HCT116 (cell line): ENCODE results near the gene SERPINA10. TPM values are rescaled to one million over a fixed set of nuclear protein-coding genes. Genes with fewer than 3 reads are reported as not detected.

Experiments
- ATAC-seq: fragments of 200-7000 bp; cut with Tn5 transposase; 2 replicates; pipeline ENCODE4 v1.9.1; 2020; ENCODE audit warnings: mild to moderate bottlenecking, moderate library complexity
- BruUV-seq: library from RNA; stranded (reverse); fragments of 400-500 nt; replicated peaks from 2 replicates; lab custom pipeline; 2021; lab: Mats Ljungman, UMichigan
- CTCF ChIA-PET: fragments of 300-600 bp; sonication (Branson Sonifier 250); formaldehyde crosslinking; loops from one replicate; lab custom pipeline; 2021; ENCODE audit warnings: antibody characterized with exemption; lab: Charles Lee
- POLR2A ChIA-PET: fragments of 300-600, 350-600 bp; sonication (Branson Sonifier 250); formaldehyde crosslinking; loops from one replicate; lab custom pipeline; 2021; ENCODE audit warnings: antibody characterized with exemption; lab: Charles Lee
- RAD21 ChIA-PET, 2 experiments: fragments of 300-600 bp; sonication (Branson Sonifier 250); formaldehyde crosslinking; loops; one replicate each; lab custom pipeline; 2023; ENCODE audit warnings: low total read pairs in 2 of 2; ENCODE audit not compliant: uncharacterized antibody in 2 of 2, unreplicated experiment in 2 of 2, low non-redundant PET in 1 of 2; lab: Charles Lee
- DNase-seq: peaks from one replicate; pipeline ENCODE4 v3.0.0-alpha.2; 2010; ENCODE audit warnings: low read depth, low spot score
- H2AFZ ChIP-seq: fragments of 200-600 bp; shearing (Covaris generic), sonication (generic); 2 replicates; pipeline ENCODE4 v1.6.1; 2017; ENCODE audit warnings: low read depth, mixed run types, mixed read lengths, antibody characterized with exemption, low read length; ENCODE audit not compliant: poor library complexity, severe bottlenecking
- H3K27ac ChIP-seq: 2 replicates; pipeline ENCODE4 v1.5.1; 2012; ENCODE audit warnings: low read depth, low read length
- H3K27me3 ChIP-seq: fragments of 200-600 bp; sonication (generic); 2 replicates; pipeline ENCODE4 v1.6.1; 2016; ENCODE audit warnings: mixed run types, low read length, mixed read lengths; ENCODE audit not compliant: insufficient read depth
- H3K36me3 ChIP-seq, 2 experiments: fragments of 200-500 bp in 1 of 2; fragments of 200-600 bp in 1 of 2; sonication (Bioruptor generic) in 1 of 2; sonication (generic) in 1 of 2; 2 replicates each; pipeline versions ENCODE4 v1.5.1 to v1.6.1; 2014 to 2016; ENCODE audit warnings: low read length in 2 of 2, inconsistent platforms in 1 of 2, mixed read lengths in 1 of 2, mixed run types in 1 of 2; ENCODE audit not compliant: insufficient read depth in 2 of 2, control insufficient read depth in 1 of 2
- H3K4me1 ChIP-seq, 2 experiments: fragments of 200-600 bp in 1 of 2; sonication (generic) in 1 of 2; 2 replicates each; pipeline versions ENCODE4 v1.5.1 to v1.6.1; 2012 to 2017; ENCODE audit warnings: low read length in 2 of 2, inconsistent platforms in 1 of 2, mild to moderate bottlenecking in 1 of 2, mixed read lengths in 1 of 2, mixed run types in 1 of 2, moderate library complexity in 1 of 2; ENCODE audit not compliant: insufficient read depth in 2 of 2, control insufficient read depth in 1 of 2
- H3K4me2 ChIP-seq: fragments of 200-600 bp; sonication (generic); 2 replicates; pipeline ENCODE4 v1.6.1; 2017; ENCODE audit warnings: mixed run types, low read length, mixed read lengths
- H3K4me3 ChIP-seq, 2 experiments: fragments of 200-600 bp in 1 of 2; sonication (generic) in 1 of 2; replicated peaks in 1 of 2; 2 replicates each; pipeline ENCODE4 v1.5.1; 2011 to 2016; ENCODE audit warnings: low read length in 2 of 2, control low read depth in 1 of 2, low read depth in 1 of 2, mild to moderate bottlenecking in 1 of 2, mixed read lengths in 1 of 2, mixed run types in 1 of 2
- H3K79me2 ChIP-seq: fragments of 200-600 bp; sonication (generic); 2 replicates; pipeline ENCODE4 v1.6.1; 2017; ENCODE audit warnings: mild to moderate bottlenecking, mixed run types, low read length, moderate library complexity, mixed read lengths; ENCODE audit not compliant: insufficient read depth
- H3K9ac ChIP-seq: fragments of 200-600 bp; sonication (generic); 2 replicates; pipeline ENCODE4 v1.6.1; 2016; ENCODE audit warnings: low read length, mixed read lengths
- H3K9me2 ChIP-seq: fragments of 200-600 bp; sonication (generic), shearing (Covaris generic); 2 replicates; pipeline ENCODE4 v1.6.1; 2017; ENCODE audit warnings: mixed run types, mild to moderate bottlenecking, moderate library complexity; ENCODE audit not compliant: insufficient read depth
- H3K9me3 ChIP-seq, 2 experiments: fragments of 200-500 bp in 1 of 2; fragments of 200-600 bp in 1 of 2; sonication (Bioruptor generic) in 1 of 2; sonication (generic) in 1 of 2; 2 replicates each; pipeline ENCODE4 v1.6.1; 2014 to 2017; ENCODE audit warnings: low read length in 2 of 2, mixed read lengths in 2 of 2, inconsistent platforms in 1 of 2, low read depth in 1 of 2, mild to moderate bottlenecking in 1 of 2, mixed run types in 1 of 2, moderate library complexity in 1 of 2; ENCODE audit not compliant: control insufficient read depth in 1 of 2, insufficient read depth in 1 of 2
- H4K20me1 ChIP-seq: fragments of 200-600 bp; sonication (generic), shearing (Covaris generic); 2 replicates; pipeline ENCODE4 v1.6.1; 2017; ENCODE audit warnings: mixed run types, mild to moderate bottlenecking, moderate library complexity; ENCODE audit not compliant: insufficient read depth
- ELF1 ChIP-seq: IDR thresholded peaks from 2 replicates; pipeline ENCODE4 v1.6.1; 2012; ENCODE audit warnings: low read depth, borderline replicate concordance
- TCF7L2 ChIP-seq: IDR thresholded peaks from 2 replicates; pipeline ENCODE4 v1.7.0; 2011; ENCODE audit warnings: borderline replicate concordance, inconsistent platforms; ENCODE audit not compliant: insufficient read depth, insufficient read length; ENCODE audit errors: extremely low read depth
- intact Hi-C: fragments of 100-400 bp; cut with micrococcal nuclease; formaldehyde crosslinking; loops from 2 replicates; pipeline ENCODE4 v1.10.0; 2022
- total RNA-seq: library from RNA; stranded (reverse); gene quantifications from one replicate; pipeline ENCODE4 v1.2.1, GENCODE V29; 2021; ENCODE audit not compliant: unreplicated experiment
- TF ChIP-seq, protein P1 (sequence below): IDR thresholded peaks from 2 replicates; pipeline ENCODE4 v1.6.1; 2012
- TF ChIP-seq, protein P2 (sequence below): IDR thresholded peaks from 2 replicates; pipeline ENCODE4 v1.6.1; 2011; ENCODE audit warnings: mild to moderate bottlenecking, low read length, moderate library complexity; ENCODE audit not compliant: insufficient replicate concordance; ENCODE audit errors: extremely low read depth

SERPINA10 gene
- total RNA-seq, 1 experiment from 2014 or later: not detected

DNA sequence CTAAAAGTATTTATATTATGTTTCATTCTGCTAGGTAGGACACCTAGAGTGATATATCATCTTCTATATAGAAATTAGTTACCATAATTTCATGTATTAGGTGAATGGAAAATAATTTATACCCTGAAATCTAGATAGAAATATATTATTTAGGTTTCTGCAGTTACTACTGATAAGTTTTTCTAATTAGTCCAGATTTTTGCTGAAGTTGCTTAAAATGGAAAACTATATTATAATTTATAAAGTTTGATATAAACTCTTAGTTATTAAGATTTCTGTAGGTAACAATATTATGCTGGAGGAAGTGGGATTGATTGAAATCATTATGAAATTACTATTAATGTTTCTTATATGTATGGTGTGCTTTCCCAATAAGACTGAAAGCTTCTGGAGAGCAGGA is 56.0 kb downstream of the SERPINA10 start:
- Histone ChIP-seq H3K4me1 (no peaks in the 10 kb centered on the region), H3K9ac (no peak overlapping the region), H3K36me3 (no peaks in the 10 kb centered on the region), H3K27ac (no peak overlapping the region), H3K4me2 (no peak overlapping the region), H3K9me2 (no peaks in the 10 kb centered on the region), H4K20me1 (no peaks in the 10 kb centered on the region; the same call in 1 of the 2 replicates), H3K79me2 (no peaks in the 10 kb centered on the region), H3K27me3 (no peaks in the 10 kb centered on the region), H3K4me3 (no peak overlapping the region), H2AFZ (no peak overlapping the region), H3K9me3 (no peaks in the 10 kb centered on the region)
- DNase-seq (no peak), ATAC-seq (no peak)
- intact Hi-C loops: no loop called here
- ChIA-PET CTCF (no interaction called here), RAD21 (no interaction called here), POLR2A (no interaction called here)
- TF ChIP-seq, protein P1, sequence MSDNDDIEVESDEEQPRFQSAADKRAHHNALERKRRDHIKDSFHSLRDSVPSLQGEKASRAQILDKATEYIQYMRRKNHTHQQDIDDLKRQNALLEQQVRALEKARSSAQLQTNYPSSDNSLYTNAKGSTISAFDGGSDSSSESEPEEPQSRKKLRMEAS: no peak
- TF ChIP-seq ELF1 (no peak), TCF7L2 (no peak)
- TF ChIP-seq, protein P2, sequence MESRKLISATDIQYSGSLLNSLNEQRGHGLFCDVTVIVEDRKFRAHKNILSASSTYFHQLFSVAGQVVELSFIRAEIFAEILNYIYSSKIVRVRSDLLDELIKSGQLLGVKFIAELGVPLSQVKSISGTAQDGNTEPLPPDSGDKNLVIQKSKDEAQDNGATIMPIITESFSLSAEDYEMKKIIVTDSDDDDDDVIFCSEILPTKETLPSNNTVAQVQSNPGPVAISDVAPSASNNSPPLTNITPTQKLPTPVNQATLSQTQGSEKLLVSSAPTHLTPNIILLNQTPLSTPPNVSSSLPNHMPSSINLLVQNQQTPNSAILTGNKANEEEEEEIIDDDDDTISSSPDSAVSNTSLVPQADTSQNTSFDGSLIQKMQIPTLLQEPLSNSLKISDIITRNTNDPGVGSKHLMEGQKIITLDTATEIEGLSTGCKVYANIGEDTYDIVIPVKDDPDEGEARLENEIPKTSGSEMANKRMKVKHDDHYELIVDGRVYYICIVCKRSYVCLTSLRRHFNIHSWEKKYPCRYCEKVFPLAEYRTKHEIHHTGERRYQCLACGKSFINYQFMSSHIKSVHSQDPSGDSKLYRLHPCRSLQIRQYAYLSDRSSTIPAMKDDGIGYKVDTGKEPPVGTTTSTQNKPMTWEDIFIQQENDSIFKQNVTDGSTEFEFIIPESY: no peak
- no TSS peak for BruUV-seq

Other genes with a start within 250 kb of the SERPINA10 start
- 169 TPM for gene DDX24, start 212.1 kb downstream of the SERPINA10 start, total RNA-seq
- gene IFI27L1, start 212.0 kb downstream of the SERPINA10 start, total RNA-seq: 26.0 TPM
- 3.8 TPM for gene IFI27, start 182.5 kb downstream of the SERPINA10 start, total RNA-seq
- gene IFI27L2, start 163.7 kb downstream of the SERPINA10 start, total RNA-seq: 42.9 TPM
- 5.5 TPM for gene PPP4R4, start 118.9 kb downstream of the SERPINA10 start, total RNA-seq
- gene SERPINA6, start 30.1 kb upstream of the SERPINA10 start, total RNA-seq: not detected
- not detected for gene SERPINA2, start 73.4 kb upstream of the SERPINA10 start, total RNA-seq
- 9.1 TPM for gene SERPINA1, start 95.3 kb upstream of the SERPINA10 start, total RNA-seq
- gene SERPINA11, start 159.5 kb upstream of the SERPINA10 start, total RNA-seq: not detected
- gene SERPINA9, start 182.9 kb upstream of the SERPINA10 start, total RNA-seq: not detected
- not detected for gene SERPINA12, start 216.2 kb upstream of the SERPINA10 start, total RNA-seq